Regular cardiac myocyte (primary cell): Measurements from ENCODE around the gene GYG2. TPM values are rescaled to one million over a fixed set of nuclear protein-coding genes. Genes with fewer than 3 reads are reported as not detected.

Source experiments
- total RNA-seq: library from RNA; depleted of rRNA; stranded (reverse); fragments of >200 nt; gene quantifications from 2 replicates; pipeline ENCODE4 v1.2.3, GENCODE V29; 2014

The GYG2 gene
- total RNA-seq, result 2.7 and 5.6 TPM in 2 replicates

DNA sequence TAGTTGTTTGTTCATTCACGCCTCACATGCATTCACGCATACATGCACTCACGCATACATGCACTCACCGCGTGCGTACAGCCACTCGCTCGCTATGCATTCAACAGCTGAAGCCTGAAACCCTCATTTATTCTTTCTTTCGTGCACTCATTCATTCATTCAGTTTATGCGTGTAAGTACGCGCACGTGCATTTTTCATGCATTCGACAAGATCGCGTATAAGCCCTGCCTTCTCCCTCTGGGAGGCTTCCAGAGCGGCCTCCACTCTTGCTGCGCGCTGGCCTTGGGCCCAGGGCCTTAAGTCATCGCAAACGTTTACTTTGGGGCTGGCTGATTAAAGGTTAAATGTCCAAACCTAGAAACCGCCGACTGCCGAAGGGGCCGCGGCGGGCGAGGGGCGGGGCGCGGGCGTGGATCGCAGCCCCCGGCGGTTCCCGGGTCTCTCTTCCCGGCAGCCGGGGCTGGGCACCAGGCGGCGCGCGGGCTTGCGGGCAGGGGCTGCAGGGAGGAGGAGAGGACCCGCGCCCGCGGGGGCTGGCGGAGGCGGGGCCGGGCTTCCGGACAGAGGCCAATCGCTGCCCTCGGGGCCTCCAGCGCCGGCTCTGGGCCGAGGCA is at the start of gene GYG2:
TSS of gene GYG2 (plus strand) at position 587 of the 615 bp plus-strand sequence. CDS start 1,259 bp downstream, outside the sequence.

DNA sequence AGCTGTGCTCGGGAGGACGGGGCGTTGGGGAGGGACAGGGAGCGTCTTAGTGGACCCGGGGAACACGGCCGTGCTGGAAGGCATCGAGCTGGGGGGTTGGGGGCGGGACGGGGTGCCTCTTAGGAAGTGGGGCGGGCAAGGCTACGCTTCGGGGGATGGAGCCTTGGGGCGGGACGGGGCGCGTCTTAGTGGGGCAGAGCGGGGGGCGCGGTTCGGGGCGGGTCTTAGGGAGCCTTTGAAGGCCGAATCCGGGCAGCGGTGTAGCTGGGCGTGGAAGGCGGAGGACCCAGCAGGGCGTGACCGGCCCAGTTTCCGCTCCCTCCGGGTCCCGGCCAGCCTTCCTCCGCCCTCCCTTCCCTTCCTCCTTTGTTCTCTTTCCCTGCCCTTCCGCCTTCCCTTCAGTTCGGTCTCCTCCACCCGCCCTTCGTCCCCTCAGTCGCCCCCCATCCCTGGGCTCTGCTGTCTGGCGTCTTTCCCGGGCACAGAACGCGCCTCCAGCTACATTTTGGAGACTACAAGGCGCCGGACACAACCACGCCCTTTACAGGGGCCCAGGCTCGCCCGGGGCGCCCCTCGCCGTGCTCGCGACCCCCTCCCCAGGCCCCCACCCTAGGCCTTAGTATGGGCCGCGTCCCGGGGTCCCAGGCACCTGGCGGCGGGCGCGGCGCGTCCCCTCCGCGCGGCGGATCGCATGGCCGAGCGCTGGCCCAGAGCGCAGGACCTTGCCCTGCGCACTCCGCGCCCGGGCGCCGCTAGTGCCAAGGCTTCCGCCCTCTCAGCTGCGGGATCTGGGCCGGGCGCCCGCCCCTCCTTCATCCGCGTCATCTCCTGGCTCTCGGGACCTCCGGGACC is 100.1 kb downstream of the GYG2 start, which contains the start of gene ARSD:
TSS of gene ARSD (minus strand) at position 757 of the 852 bp plus-strand sequence. CDS start at position 693, 64 bp downstream.

Other genes with a start within 250 kb of the GYG2 start
- 125 and 173 TPM in 2 replicates for gene CD99, start 137.6 kb upstream of the GYG2 start, total RNA-seq
- gene XG, start 76.9 kb upstream of the GYG2 start, total RNA-seq, result 0.58 and 2.5 TPM in 2 replicates
- gene ARSD, start 100.4 kb downstream of the GYG2 start, total RNA-seq, result 10.0 and 24.8 TPM in 2 replicates
- not detected in 2 replicates for gene ARSH, start 177.6 kb downstream of the GYG2 start, total RNA-seq
- not detected in 2 replicates for gene ARSF, start 212.5 kb downstream of the GYG2 start, total RNA-seq